PFSK-1 (cell line): ENCODE data around the gene MYOG.

ENCODE experiments used
- POLR2AphosphoS5 ChIP-seq: IDR thresholded peaks from 2 replicates; pipeline ENCODE4 v1.6.1; 2012; ENCODE audit warnings: low read depth, mild to moderate bottlenecking, control low read depth, low read length, moderate library complexity
- SIN3A ChIP-seq: IDR thresholded peaks from 2 replicates; pipeline ENCODE4 v1.6.1; 2012; ENCODE audit warnings: mild to moderate bottlenecking, low read length, moderate library complexity, borderline replicate concordance; ENCODE audit not compliant: insufficient read depth
- TAF1 ChIP-seq: IDR thresholded peaks from 2 replicates; pipeline ENCODE4 v1.6.1; 2012; ENCODE audit warnings: low read length, control low read depth, borderline replicate concordance; ENCODE audit not compliant: insufficient read depth
- TF ChIP-seq, protein P1 (sequence below), 2 experiments: IDR thresholded peaks; 2 replicates each; pipeline versions ENCODE4 v1.6.1 to v1.8.0; 2011 to 2012; ENCODE audit warnings: low read depth in 2 of 2, low read length in 2 of 2, control low read depth in 1 of 2, inconsistent platforms in 1 of 2, mild to moderate bottlenecking in 1 of 2, moderate library complexity in 1 of 2; ENCODE audit not compliant: insufficient read depth in 1 of 2

DNA sequence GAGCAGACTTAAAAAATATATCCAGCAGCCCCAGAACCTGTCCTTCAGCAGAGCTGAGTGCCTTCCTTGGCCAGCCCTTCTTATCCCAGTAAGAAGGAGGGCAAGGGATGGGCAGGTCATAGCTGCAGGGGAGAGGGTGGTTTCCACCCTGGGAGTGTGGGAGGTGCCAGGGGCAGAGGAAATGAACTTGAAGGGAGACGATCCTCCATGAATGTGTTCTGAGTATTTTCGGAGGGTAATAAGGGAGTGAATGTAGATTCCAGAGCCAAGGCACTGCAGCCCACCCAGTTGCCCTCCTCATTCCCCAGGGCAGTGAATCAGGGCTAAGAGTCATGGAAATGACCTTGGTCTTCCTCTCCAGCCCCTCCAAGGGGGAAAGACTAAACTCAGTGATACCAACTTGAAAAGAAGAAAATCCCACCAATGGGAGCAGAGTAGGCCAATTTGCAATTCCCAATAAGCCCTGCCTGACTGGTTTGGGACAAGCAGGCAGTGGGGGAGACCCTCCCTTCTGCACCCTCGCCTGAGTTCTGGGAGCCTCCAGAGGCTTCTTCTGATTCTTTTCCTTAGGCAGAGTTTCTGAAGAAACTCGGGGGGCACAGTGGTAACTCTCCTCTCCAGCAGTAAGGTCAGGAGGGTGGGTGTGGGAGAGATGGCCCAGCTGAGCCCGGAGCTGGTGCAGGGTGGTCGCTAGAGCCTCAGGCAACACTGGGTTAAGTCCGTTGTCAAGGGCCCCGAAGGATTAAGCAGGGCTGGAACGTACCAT lies 4.2 kb downstream of the MYOG start:
- TF ChIP-seq SIN3A (no peak), TAF1 (no peak), POLR2AphosphoS5 (no peak)
- TF ChIP-seq, protein P1, sequence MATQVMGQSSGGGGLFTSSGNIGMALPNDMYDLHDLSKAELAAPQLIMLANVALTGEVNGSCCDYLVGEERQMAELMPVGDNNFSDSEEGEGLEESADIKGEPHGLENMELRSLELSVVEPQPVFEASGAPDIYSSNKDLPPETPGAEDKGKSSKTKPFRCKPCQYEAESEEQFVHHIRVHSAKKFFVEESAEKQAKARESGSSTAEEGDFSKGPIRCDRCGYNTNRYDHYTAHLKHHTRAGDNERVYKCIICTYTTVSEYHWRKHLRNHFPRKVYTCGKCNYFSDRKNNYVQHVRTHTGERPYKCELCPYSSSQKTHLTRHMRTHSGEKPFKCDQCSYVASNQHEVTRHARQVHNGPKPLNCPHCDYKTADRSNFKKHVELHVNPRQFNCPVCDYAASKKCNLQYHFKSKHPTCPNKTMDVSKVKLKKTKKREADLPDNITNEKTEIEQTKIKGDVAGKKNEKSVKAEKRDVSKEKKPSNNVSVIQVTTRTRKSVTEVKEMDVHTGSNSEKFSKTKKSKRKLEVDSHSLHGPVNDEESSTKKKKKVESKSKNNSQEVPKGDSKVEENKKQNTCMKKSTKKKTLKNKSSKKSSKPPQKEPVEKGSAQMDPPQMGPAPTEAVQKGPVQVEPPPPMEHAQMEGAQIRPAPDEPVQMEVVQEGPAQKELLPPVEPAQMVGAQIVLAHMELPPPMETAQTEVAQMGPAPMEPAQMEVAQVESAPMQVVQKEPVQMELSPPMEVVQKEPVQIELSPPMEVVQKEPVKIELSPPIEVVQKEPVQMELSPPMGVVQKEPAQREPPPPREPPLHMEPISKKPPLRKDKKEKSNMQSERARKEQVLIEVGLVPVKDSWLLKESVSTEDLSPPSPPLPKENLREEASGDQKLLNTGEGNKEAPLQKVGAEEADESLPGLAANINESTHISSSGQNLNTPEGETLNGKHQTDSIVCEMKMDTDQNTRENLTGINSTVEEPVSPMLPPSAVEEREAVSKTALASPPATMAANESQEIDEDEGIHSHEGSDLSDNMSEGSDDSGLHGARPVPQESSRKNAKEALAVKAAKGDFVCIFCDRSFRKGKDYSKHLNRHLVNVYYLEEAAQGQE (IDR thresholded peaks at IDR 0.05; ENCODE audit: insufficient read depth in 1 of 2, low read depth in 2 of 2, low read length in 2 of 2), result no peak
